NK-92 (cell line): ENCODE measurements around the gene POC1B.

Source experiments
- DNase-seq: peaks from one replicate; lab custom pipeline; 2025; ENCODE audit not compliant: unreplicated experiment; lab: John Stamatoyannopoulos, UW

POC1B gene

DNA sequence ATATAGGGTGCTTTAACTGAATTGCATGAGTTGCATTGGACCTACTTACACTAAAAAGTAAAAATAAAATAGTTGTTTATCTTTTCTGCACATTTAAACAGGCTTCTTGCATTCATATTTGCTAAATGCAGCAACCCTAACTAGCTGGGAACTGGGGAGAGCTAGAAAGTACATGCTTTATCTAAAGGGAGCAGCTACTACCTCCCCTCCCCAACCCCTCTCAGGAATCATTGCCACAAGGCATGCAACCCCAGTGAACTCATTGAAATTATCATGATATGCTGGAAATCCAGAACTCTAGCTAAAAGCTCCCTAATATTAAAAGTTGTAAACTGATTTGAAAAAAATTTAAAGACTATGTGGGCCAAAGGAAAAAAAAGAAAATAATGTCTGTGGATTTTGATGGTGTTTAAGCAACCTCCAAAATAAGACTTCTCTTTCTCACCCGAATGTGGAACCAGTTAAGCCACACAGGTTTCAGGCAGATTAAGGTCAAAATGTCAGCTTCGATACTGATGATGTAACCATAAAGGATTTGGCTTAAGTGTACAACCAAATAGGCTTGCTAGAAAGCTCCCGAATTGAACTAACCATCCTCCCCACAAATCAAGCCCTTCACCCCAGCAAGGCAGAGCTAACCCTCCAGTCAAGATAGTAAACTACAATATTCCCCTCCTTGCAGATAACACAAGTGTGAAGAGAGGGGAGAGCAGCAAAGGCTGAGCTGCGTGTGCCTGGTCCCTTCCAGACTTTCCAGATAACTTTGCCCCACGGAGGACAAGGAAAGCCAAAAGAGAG, 13.8 kb upstream of the POC1B start:
- no peak for DNase-seq

DNA sequence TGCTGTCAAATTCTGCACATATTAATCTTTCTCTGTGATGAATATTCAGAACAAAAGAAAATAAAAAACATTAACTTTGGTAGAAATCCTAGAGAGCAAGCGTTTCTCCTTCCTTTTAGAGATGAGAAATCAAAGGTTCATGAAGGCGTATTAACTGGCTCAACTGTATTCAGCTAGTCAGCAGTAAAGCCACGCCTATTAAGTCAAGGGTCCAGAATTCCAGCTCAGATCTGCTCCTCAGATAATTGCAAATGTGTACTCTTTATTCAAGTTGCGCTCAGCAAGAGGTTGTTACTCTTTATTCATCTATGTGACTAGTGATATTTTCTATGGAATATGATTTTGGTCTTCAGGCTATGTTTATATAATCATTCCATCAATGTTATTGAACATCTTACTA, 13.1 kb upstream of the POC1B start:
- DNase-seq, result no peak

DNA sequence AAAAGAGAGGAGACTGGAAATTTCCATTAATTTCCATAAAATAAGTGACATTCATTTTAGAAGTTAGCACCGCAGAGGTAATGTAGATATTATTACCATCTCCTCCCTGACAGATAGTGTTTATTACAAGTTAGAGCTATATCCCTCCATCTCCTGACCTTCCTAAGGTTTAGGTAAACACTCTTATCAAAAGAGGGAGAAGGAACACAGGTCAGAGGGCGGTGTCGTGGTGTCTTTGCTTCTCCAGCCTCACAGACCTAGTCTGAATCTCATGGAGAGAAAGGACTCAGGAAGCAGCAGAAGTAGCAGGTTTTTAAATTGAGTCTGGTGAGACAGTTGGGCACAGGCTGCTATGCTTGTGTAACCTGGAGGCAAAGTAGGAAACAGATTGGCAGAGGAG, 11.5 kb upstream of the POC1B start:
- DNase-seq, result no peak

DNA sequence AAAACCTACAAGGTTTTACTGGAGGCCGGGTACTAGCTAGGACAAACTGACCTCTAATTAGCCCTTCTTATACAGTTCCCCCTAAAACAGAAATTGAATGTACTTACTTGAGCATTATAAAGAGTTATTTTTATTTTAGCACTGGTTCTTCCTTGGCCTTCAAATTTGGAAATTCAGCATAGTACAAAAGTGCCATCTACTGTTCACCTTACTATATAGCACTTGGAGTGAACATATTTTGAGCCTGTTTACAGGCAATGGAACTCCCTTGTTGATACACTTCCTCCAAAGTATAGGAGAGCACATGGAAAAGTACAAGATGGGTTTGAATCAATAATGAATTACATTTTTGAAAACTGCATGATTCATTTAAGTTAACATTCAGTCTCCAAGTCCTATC, 3.9 kb upstream of the POC1B start:
- DNase-seq, result no peak

- no peak for DNase-seq
Observed at GRCh38 chr12:89528434-89528833, 2.6 kb upstream of the POC1B start.

DNA sequence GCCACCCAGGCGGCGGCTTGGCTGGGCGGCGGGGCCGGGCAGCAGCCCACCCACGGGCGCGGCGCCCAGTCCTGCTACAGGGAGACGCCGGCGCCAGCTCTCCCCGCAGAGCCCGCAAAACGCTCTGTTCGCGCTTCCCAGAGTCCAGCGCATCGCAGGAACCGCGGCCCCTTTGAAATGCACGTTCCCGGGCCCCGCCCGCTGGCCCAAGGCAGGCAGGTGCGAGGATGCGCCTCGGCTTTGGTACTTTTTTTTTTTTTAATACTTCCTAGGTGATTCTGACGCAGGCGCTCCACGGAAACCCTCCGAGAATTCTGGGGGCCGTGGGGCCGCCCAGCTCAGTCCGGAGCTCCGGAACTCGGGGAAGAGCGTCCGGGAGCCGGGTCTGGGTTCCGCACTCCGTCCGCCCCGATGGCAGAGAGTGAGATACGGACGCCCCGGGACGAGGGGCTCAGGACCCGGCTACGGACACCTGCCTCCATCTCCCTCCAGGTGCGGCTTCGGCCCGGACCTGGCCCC, 483 bp downstream of the POC1B start:
- no peak for DNase-seq

DNA sequence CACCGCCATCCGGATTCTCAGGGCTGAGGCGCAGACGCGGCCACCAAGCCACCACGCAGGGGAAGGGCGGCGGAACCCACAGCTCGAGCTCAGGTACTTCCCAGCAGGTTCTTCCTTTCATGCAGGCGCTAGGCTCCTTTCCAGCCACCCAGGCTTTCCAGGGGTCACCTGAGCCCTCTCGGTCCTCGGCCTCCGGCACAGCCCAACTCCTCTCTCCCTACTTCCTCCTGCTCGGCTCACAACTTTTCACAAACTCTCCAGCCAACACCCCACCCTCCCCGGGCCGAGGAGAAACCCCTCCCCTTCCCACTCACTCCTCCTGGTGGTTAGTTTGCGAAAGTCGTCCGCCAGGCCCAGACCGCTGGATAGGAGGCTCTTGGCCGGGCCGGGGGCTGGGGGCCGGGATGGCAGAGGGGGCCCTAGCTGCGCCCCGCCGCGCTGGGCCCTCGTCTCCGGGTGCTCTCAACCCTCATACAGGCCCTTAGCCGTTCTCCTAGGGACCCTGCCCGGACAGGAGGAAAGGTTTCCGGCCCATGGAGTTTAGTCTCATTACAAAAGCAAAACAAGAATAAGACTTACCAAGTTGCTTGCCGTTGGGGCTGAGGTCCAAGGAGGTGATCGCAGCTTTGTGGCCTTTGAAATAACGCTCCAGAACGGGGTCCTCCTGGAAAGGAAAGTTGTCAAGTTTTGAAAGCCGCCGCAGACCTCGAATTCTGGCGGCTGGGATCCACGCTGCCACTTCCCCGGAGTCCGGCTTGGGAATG, 1.1 kb downstream of the POC1B start, which contains the start of gene GALNT4:
Gene GALNT4, minus strand, starts transcription at position 256 of the 764 bp plus-strand sequence. Its CDS starts 247 bp downstream, at position 9.
- DNase-seq, result no peak

DNA sequence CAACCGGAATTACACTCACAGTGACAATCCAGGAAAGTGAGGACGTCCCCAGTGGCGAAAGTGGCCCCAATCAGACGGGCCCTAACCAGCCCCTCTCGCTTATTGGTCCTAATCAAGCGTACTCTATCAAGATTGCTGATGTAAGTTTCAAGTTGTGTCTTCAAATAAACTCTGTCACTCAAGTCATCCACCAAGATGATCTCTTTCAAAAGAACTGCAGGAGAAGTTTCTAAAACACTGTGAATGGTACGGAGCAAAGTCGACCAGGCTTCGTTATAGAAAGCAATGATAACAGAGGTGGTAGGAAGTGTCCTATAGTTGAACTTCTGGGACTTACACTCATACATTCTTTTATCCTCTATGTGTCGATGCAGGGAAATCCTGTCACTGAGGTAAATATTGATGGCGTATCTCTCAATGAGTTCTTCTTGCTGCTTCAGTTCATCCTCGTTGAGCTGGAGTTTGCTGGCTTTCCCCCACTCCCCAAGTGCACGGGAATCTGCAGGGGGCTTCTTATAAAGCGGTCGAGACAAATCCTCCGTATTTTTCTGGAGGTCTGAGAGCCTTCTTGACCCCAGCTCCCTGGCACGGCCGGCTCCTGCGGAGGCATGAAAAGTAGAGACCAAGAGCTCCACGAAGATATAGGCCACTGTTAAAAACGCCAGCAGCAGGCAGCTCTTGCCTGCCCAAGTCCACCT, 1.9 kb downstream of the POC1B start:
- DNase-seq, result no peak

DNA sequence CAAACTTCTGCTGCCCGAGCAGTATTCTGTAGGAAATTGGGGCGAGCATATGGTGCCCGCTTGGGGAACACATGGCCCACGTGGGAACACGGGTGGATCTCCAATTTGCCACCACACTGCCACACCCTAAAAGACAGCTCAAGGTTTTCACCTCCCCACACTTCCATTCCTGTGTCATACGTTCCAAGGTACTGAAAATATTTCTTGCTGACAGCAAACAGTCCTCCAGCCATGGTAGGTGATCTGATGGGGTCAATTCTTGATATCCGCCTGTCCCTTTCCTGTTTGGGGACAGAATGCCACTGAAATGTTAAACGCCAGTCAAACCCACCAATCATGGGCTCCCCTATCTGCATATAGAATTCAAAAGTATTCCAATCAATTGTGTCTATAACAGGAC, 2.5 kb downstream of the POC1B start:
- no peak for DNase-seq

DNA sequence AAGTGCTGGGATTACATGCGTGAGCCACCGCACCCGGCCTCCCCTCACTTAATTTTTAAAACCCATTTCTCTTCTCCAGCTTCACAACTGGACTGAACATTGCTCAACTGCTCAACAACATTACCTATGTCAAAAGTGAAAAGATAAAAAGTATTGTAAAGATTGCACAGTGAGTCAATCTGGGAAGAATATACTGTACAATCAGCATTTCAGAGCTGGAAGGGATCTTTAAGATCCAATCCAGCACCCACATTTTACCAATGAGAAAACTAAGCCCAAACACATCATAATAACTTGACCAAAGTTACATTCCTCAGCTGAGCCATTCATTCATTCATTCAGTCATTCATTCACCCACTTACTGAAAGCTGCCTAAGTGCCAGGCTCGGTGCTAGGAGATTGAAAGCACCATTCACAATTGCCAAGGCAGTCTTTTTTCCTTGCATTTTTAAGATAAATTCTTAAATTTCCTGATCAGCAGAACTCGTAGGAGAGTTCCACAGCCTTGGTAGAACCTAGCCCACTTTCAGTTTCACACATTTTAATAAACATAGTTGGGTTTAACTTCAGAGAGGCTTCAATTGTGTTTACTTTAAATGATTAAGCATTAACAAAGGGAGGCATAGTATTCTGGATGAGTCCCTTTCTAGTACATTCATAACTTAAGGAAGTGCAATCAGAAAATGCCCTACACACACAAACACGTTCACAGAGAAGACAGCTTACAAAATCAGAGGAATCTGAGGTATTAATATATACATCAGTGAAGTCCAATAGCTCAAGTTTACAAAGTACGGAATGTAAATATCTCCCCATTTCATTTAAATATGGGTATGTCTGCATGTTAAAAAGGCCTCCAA, 4.3 kb downstream of the POC1B start:
- DNase-seq, result no peak

DNA sequence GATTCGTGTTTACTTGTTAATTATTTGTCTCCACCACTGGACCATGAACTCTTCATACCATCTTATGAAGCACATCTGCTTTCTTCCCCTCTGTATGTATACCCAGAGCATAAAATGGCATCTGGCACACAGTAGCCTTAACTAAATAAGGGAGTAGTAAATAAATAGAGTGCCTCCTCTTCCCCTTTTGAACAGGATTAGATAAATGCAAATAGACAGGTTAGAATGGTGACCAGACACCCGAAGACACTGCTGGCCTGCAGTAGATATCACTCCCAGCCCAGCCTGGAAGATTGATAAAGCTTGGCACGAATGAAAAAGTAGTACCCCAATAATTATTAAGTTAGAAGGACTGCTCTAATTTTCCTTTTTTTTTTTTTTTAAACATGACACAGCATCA, 8.1 kb downstream of the POC1B start:
- DNase-seq, result no peak

- DNase-seq, result no peak
Observed at GRCh38 chr12:89516633-89517032, 9.2 kb downstream of the POC1B start.

GRCh38 chr12:89514751-89515150, 11.1 kb downstream of the POC1B start:
- DNase-seq, result no peak

GRCh38 chr12:89513544-89513943, 12.3 kb downstream of the POC1B start:
- no peak for DNase-seq

DNA sequence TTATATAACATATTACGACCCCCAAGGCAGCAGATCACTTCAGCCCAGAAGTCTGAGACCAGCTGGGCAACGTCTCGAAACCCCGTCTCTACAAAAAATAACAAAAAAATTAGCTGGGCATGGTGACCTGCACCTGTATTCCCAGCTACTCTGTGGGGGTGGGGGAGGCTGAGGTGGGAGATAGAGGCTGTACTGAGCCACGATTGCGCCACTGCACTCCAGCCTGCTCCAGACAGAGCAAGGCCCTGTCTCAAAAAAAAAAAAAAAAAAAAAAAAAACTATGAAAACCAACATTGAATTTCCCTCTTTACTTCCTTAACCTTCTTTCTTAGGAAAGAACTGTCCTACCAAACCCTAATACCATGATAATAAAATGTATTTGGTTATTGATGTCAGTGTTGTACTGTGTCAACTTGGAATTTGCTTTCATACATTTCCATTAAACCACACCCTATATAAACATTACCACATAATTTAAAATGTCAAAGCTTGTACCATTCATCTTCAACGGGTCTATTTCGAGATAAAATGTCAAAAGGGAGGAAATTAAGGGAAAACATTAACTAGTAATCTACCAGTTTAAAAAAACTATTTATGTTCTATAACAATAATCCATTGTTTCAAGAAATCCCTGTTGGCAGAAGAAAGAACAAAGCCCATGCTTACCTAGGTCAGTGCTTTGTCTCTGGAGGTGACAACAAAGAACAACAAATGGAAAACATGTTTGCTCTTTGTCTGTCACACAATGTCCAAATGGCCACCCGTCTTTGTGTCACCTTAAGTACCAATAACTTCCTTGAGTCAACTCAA, 18.6 kb downstream of the POC1B start:
- no peak for DNase-seq

DNA sequence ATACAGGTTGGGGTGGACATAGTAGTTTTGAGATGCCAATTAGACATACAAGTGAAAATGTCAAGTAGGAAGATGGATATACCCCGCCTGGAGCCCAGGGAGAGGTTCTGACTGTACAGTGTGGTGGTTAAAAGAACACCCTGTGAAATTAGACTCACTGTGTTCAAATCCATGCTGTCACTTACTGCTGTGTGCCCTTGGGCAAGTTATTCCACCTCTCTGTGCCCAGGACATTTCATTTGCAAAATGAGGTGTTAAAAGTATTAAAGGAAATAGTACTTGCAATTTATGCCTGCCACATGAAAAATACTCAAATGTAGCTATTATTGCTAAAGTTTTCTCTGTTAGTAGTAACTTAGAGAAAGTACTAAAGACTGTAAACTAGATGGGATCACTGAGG, 19.8 kb downstream of the POC1B start:
- no peak for DNase-seq

DNA sequence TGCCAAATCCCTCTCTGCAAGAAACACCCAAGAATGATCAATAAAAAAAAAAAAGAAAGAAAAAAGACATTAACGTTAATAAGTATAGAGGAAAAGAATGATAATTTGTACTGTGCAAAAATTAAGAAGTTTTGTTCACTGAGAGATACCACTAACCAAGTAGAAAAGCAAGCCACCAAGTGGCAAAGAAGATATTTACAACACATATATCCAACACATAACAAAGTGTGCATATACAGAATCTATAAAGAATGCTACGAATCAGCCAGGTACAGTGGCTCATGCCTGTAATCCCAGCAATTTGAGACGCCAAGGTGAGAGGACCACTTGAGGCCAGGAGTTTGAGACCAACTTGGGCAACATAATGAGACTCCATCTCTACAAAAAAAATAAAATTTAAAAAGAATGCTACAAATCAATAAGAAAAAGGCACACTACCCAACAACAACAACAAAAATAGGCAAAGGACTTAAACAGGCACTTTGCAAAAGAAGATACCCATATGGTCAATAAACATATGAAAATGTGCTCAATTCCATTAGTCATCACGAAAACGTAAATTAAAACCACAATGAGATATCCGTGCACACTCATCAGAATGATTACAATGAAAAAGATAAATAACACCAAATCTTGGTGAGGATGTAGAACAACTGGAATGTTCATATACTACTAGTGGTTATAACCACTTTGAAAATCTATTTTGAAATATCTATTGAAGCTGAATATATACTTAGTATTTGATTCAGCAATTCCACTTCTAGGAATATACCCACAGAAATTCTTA, 21.1 kb downstream of the POC1B start:
- DNase-seq, result no peak

DNA sequence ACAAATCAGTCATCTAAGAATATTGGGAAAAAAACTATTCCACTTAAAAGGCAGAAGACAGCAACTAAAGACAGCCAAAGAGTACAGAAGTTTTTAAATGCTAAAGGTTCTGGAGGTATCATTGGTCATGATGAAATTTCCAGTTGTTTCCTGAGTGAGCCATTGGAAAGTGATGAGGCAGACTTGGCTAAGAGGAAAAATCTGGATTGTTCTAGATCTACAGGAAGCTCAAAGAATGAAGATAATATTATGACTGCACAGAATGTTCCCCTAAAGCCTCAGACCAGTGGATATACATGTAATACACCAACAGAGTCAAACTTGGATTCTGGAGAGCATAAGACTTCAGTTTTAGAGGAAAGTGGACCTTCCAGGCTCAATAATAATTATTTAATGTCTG, 24.1 kb downstream of the POC1B start:
- no peak for DNase-seq

DNA sequence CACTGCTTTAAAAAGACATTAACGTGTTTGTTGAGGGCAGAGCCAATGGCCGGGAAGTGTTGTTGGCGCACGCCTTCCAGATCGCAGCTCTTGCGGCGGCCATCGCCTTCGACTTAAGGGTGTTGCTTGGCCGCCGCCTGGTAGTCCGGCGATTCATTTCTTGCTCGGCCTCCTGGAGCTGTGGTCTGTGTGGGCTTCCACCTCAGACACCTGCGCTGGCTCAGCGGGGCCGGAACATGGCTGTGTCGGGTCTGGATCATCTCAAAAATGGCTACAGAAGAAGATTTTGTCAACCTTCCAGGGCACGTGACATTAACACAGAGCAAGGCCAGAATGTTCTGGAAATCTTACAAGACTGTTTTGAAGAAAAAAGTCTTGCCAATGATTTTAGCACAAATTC, 26.0 kb downstream of the POC1B start:
- DNase-seq, result no peak
